ENCODE data around the gene FAM180A. TPM values are rescaled to one million over a fixed set of nuclear protein-coding genes. Genes with fewer than 3 reads are reported as not detected.
A peak's percentile ranks its signal among the peaks of the same experiment; 100 is the strongest.

The FAM180A gene
- total and polyA plus RNA-seq, 4 donors, result 0.19 to 10.5 (median 5.6) TPM

- WGBS, result 67% methylated on average over 4 of the region's 4 CpGs
Measured at GRCh38 chr7:135712182-135712782, 36.3 kb downstream of the FAM180A start.

GRCh38 chr7:135711139-135711469, 37.5 kb downstream of the FAM180A start:
- H3K9me3 ChIP-seq (ENCODE audit: control insufficient read depth in 4 of 4, low read length in 3 of 4), result no peaks in the 10 kb centered on the region
- DNase-seq (ENCODE audit: low spot score), result no peak
- H3K36me3 ChIP-seq (ENCODE audit: control insufficient read depth in 4 of 4, insufficient read depth in 3 of 4, low read depth in 1 of 4, low read length in 3 of 4), result no peaks in the 10 kb centered on the region
- H3K9ac ChIP-seq (ENCODE audit: low read depth in 1 of 2, low read length in 2 of 2), result no peak overlapping the region
- H3K4me1 ChIP-seq (ENCODE audit: control insufficient read depth in 4 of 4, insufficient read depth in 4 of 4, low read length in 3 of 4), result no peaks in the 10 kb centered on the region
- 59% methylated on average over 8 of the region's 8 CpGs for WGBS
- no peak overlapping the region for H3K4me3 ChIP-seq (ENCODE audit: low read depth in 1 of 3, low read length in 3 of 3)
- TF ChIP-seq ZBTB33 (IDR thresholded peaks at IDR 0.05) (no peak), FOXA2 (IDR thresholded peaks at IDR 0.05) (no peak), HNF4A (conservative IDR thresholded peaks at IDR 0.05) (no peak), NR2F2 (IDR thresholded peaks at IDR 0.05) (no peak), FOXA1 (IDR thresholded peaks at IDR 0.05) (no peak), SP1 (IDR thresholded peaks at IDR 0.05) (no peak), GABPA (IDR thresholded peaks at IDR 0.05 in 1 of 2, conservative IDR thresholded peaks at IDR 0.05 in 1 of 2) (no peak), CTCF (IDR thresholded peaks at IDR 0.05; ENCODE audit: low read depth, low read length, missing input control) (no peak), EGR1 (IDR thresholded peaks at IDR 0.05; ENCODE audit: low read depth in 2 of 2) (no peak), MAX (IDR thresholded peaks at IDR 0.05) (no peak), ATF3 (IDR thresholded peaks at IDR 0.05) (no peak), REST (IDR thresholded peaks at IDR 0.05) (no peak), YY1 (IDR thresholded peaks at IDR 0.05) (no peak), RXRA (IDR thresholded peaks at IDR 0.05) (no peak), TAF1 (conservative IDR thresholded peaks at IDR 0.05) (no peak), JUND (IDR thresholded peaks at IDR 0.05) (no peak), HNF4G (IDR thresholded peaks at IDR 0.05) (no peak), RAD21 (IDR thresholded peaks at IDR 0.05) (no peak)
- H3K27me3 ChIP-seq (ENCODE audit: control insufficient read depth in 4 of 4, insufficient read depth in 4 of 4, low read length in 3 of 4), result no peaks in the 10 kb centered on the region
- no peak overlapping the region for H3K27ac ChIP-seq (ENCODE audit: low read depth in 1 of 2, low read length in 2 of 2)

More at GRCh38 chr7:135712182-135712782, 36.3 kb downstream of the FAM180A start:
- Histone ChIP-seq H3K27ac (ENCODE audit: low read depth in 1 of 2, low read length in 2 of 2) (peak overlapping the region in 1 of 2 donors; percentile 23), H3K36me3 (ENCODE audit: control insufficient read depth in 4 of 4, insufficient read depth in 3 of 4, low read depth in 1 of 4, low read length in 3 of 4) (no peaks in the 10 kb centered on the region), H3K9ac (ENCODE audit: low read depth in 1 of 2, low read length in 2 of 2) (no peak overlapping the region), H3K27me3 (ENCODE audit: control insufficient read depth in 4 of 4, insufficient read depth in 4 of 4, low read length in 3 of 4) (no peaks in the 10 kb centered on the region), H3K4me3 (ENCODE audit: low read depth in 1 of 3, low read length in 3 of 3) (no peak overlapping the region), H3K4me1 (ENCODE audit: control insufficient read depth in 4 of 4, insufficient read depth in 4 of 4, low read length in 3 of 4) (no peaks in the 10 kb centered on the region), H3K9me3 (ENCODE audit: control insufficient read depth in 4 of 4, low read length in 3 of 4) (no peaks in the 10 kb centered on the region)
- no peak for DNase-seq (ENCODE audit: low spot score)
- TF ChIP-seq CTCF (IDR thresholded peaks at IDR 0.05; ENCODE audit: low read depth, low read length, missing input control), result no peak
- no peak for TF ChIP-seq FOXA1 (IDR thresholded peaks at IDR 0.05)
- no peak for TF ChIP-seq JUND (IDR thresholded peaks at IDR 0.05)
- TF ChIP-seq FOXA2 (IDR thresholded peaks at IDR 0.05), result no peak
- no peak for TF ChIP-seq HNF4A (conservative IDR thresholded peaks at IDR 0.05)
- TF ChIP-seq EGR1 (IDR thresholded peaks at IDR 0.05; ENCODE audit: low read depth in 2 of 2), result no peak
- TF ChIP-seq TAF1 (conservative IDR thresholded peaks at IDR 0.05), result no peak
- no peak for TF ChIP-seq ATF3 (IDR thresholded peaks at IDR 0.05)

Data from liver (tissue), 9 donors.